GM12801 (cell line): ENCODE measurements around the gene SLC25A21.

Experiments
- CTCF ChIP-seq: IDR thresholded peaks from one replicate; pipeline ENCODE4 v1.5.1; 2011; ENCODE audit warnings: control low read depth; ENCODE audit not compliant: insufficient read length; ENCODE audit errors: extremely low read depth

Gene SLC25A21

DNA sequence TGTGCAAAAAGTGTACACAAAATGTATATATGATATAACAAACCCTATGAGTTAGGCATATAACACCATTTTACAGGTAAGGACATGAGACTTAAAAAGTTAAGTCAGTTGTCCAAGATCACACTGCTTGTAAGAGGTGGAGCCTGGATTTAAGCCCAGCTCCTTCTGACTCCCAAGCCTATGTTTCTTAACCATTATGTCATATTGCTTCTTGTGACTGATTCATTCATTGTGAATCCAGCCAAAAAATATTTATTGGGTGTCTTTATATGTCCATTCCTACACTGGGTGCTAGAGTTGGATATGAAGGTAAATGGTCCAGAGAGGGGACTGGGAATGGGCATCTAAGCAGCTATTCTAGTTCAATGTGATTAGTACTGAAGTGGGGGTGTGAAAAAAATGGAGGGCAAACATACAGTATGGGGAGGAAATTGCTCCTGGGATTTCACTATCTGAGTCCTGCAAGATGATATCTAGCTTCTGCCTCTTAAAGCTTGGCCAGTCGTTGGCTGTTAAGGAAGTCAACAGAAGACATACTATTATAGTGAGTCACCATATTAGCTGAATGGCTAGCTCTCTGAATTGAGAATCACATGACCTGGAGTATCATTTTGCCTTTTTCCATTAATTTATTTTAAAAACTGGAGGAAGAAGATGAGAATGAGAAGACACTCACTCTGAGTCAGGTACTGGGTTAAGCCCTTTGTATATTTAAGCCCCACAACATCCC is 481.9 kb downstream of the SLC25A21 start:
- no peak for TF ChIP-seq CTCF

DNA sequence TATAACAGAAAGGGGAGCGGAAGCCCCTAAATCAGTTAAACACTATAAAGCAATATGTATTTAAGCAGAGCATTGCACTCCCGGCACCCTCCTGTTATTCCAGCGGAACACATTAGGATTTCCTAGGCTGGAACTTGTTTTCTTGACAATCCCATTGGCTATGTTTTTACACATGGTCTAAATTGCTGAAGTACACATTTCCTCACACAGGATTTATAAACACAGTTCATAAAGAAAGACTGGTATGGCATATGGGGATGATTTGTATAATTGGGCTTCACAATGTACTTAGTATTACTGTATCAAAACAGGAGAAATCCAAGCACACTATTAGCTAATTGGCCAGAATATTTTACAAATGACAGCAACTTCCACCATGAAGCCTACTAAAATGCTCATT is 487.5 kb downstream of the SLC25A21 start:
- no peak for TF ChIP-seq CTCF

GRCh38 chr14:36683083-36683724 is 489.2 kb downstream of the SLC25A21 start:
- no peak for TF ChIP-seq CTCF

DNA sequence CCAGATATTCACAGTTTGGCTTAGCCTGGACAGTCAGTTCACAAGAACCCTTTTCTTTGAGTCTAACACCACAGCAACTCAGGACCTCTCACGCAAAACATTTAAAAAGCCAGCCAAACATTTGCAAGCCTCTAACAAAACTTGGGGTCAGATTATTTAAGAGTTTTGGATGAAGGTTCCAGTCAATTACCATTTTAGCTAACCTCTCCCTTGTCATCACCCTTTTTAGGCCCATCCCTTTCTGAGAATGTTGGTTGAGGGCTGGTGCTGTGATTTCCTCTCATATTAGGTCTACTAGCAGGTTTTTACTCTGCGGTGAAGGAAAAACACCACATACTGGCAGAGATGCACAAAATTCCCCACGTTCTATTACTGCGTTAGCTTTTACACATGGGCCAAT is 490.1 kb downstream of the SLC25A21 start:
- no peak for TF ChIP-seq CTCF

GRCh38 chr14:36676236-36676635 is 496.2 kb downstream of the SLC25A21 start:
- TF ChIP-seq CTCF: no peak

- TF ChIP-seq CTCF: no peak
Observed at GRCh38 chr14:36675581-36675980, 496.8 kb downstream of the SLC25A21 start.

GRCh38 chr14:36674659-36675058 is 497.7 kb downstream of the SLC25A21 start:
- no peak for TF ChIP-seq CTCF
